ENCODE results near the gene LPCAT3.

The LPCAT3 gene

GRCh38 chr12:6935371-6936193, 82.7 kb downstream of the LPCAT3 start:
- no peak for DNase-seq

- DNase-seq, result no peak
These were observed 84.2 kb downstream of the LPCAT3 start for GRCh38 chr12:6934110-6934509.

GRCh38 chr12:6932766-6933165, 85.5 kb downstream of the LPCAT3 start:
- DNase-seq, result no peak

- no peak for DNase-seq
These were observed 88.5 kb downstream of the LPCAT3 start for GRCh38 chr12:6929466-6930452.

GRCh38 chr12:6928703-6929407, 89.4 kb downstream of the LPCAT3 start:
- no peak for DNase-seq

- no peak for DNase-seq
These were observed 90.1 kb downstream of the LPCAT3 start for GRCh38 chr12:6928022-6928702.

- peak; percentile 49 for DNase-seq
These were observed 90.8 kb downstream of the LPCAT3 start, which contains the start of gene ATN1 for GRCh38 chr12:6927379-6928021. Gene ATN1 (plus strand): TSS chr12:6927959. CDS start chr12:6934002, 6,043 bp downstream.
